ENCODE data around the gene FUT8. TPM values are rescaled to one million over a fixed set of nuclear protein-coding genes. Genes with fewer than 3 reads are reported as not detected.

FUT8 gene
- total RNA-seq, 4 donors from 2014 or later, result 15.2 to 38.0 (median 20.7) TPM

DNA sequence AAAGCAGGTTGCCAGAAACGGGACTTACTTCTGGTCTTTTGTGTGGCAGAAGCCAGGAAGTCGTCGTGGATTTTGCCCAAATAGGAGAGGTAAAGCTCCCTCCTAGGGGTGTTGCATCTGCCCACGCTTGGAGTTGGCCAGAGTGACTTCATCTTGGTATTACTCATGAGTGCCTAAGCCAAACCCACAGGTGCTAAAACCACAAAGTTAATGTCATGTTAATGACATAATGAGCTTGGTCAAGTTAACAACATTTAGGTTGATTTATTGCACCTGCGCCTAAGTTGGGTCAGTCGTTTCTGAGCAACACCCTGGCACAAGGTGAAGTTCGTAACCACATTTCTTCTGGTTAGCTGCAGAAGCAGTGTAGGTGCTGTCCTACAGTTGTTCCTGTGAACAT lies 225.2 kb downstream of the FUT8 start:
- Histone ChIP-seq H3K9me3 (peaks cover 3% of the 10 kb centered on the region), H3K4me3 (no peak overlapping the region), H3K36me3 (no peaks in the 10 kb centered on the region), H3K27me3 (no peaks in the 10 kb centered on the region), H3K27ac (no peak overlapping the region), H3K4me1 (no peaks in the 10 kb centered on the region)
- no peak for DNase-seq (ENCODE audit: low spot score in 2 of 2)
- TF ChIP-seq POLR2A (IDR thresholded peaks at IDR 0.05) (no peak), EP300 (IDR thresholded peaks at IDR 0.05) (no peak), POLR2AphosphoS5 (IDR thresholded peaks at IDR 0.05) (no peak)
- TF ChIP-seq, protein P1, sequence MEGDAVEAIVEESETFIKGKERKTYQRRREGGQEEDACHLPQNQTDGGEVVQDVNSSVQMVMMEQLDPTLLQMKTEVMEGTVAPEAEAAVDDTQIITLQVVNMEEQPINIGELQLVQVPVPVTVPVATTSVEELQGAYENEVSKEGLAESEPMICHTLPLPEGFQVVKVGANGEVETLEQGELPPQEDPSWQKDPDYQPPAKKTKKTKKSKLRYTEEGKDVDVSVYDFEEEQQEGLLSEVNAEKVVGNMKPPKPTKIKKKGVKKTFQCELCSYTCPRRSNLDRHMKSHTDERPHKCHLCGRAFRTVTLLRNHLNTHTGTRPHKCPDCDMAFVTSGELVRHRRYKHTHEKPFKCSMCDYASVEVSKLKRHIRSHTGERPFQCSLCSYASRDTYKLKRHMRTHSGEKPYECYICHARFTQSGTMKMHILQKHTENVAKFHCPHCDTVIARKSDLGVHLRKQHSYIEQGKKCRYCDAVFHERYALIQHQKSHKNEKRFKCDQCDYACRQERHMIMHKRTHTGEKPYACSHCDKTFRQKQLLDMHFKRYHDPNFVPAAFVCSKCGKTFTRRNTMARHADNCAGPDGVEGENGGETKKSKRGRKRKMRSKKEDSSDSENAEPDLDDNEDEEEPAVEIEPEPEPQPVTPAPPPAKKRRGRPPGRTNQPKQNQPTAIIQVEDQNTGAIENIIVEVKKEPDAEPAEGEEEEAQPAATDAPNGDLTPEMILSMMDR (IDR thresholded peaks at IDR 0.05), result no peak
- whole genome bisulfite sequencing, result 80% methylated on average over 7 of the region's 7 CpGs

DNA sequence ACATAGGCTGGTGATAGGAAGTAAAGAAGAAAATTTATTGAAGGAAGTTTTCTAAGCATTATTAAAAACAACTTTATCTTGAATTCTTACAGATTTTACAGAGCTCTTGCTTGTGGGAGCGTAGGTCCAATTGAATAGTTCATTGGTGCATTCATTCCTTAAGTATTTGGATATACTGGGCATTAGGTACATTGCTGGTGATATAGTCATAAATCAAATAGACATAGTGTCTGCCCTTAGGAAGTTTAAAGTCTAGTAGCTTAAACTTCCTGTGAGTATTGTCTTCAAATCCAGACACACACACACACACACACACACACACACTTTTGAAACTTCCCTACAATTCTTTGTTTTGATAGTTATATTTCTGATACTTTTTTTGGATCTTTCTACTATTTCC lies 226.7 kb downstream of the FUT8 start:
- Histone ChIP-seq H3K4me1 (no peaks in the 10 kb centered on the region), H3K9me3 (peaks cover 3% of the 10 kb centered on the region), H3K27me3 (no peaks in the 10 kb centered on the region), H3K36me3 (no peaks in the 10 kb centered on the region), H3K4me3 (no peak overlapping the region), H3K27ac (no peak overlapping the region)
- 97% methylated on average over 1 of the region's 1 CpG for WGBS
- DNase-seq (ENCODE audit: low spot score in 2 of 2), result no peak
- no peak for TF ChIP-seq POLR2AphosphoS5 (IDR thresholded peaks at IDR 0.05)
- no peak for TF ChIP-seq POLR2A (IDR thresholded peaks at IDR 0.05)
- TF ChIP-seq, protein P1 (IDR thresholded peaks at IDR 0.05), result no peak
- TF ChIP-seq EP300 (IDR thresholded peaks at IDR 0.05), result no peak

DNA sequence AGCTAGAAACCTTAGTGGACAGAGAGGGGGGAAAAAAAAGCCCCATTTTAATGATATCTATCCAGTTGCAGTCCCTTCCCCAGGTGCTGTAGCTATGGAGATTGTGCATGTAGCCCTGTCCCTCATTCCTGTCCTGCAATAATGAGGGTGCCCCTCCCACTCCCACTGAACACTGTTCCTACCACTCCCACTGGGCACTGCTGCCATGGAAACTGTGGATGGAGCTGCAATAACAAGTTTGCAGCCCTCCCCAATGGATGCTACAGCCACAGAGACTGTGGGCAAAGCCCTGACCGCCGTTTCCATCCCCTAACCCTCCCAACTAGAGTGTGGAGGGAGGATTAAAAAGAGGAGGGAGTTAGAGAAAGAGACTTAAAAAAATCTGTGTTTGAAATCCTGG lies 238.3 kb downstream of the FUT8 start:
- Histone ChIP-seq H3K36me3 (no peaks in the 10 kb centered on the region), H3K9me3 (no peaks in the 10 kb centered on the region), H3K4me1 (no peaks in the 10 kb centered on the region), H3K27me3 (no peaks in the 10 kb centered on the region), H3K27ac (no peak overlapping the region), H3K4me3 (no peak overlapping the region)
- TF ChIP-seq EP300 (IDR thresholded peaks at IDR 0.05) (no peak), POLR2AphosphoS5 (IDR thresholded peaks at IDR 0.05) (no peak), POLR2A (IDR thresholded peaks at IDR 0.05) (no peak)
- TF ChIP-seq, protein P1 (IDR thresholded peaks at IDR 0.05), result no peak
- 89% methylated on average over 2 of the region's 2 CpGs for WGBS
- no peak for DNase-seq (ENCODE audit: low spot score in 2 of 2)

DNA sequence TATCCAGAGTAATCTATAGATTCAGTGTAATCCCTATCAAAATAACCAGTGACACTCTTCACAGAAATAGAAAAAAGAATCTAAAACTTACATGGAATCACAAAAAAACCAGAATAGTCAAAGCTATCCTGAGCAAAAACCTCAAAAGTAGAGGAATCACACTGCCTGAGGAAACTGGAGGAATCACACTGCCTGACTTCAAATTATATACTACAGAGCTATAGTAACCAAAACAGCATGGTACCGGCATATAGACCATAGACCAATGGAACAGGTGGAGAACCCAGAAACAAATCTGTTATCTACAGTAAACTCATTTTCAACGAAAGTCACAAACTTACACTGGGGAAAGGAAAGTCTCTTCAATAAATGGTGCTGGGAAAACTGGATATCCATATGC lies 244.0 kb downstream of the FUT8 start:
- DNase-seq (ENCODE audit: low spot score in 2 of 2), result no peak
- 100% methylated on average over 2 of the region's 2 CpGs for WGBS
- Histone ChIP-seq H3K4me1 (no peaks in the 10 kb centered on the region), H3K9me3 (no peaks in the 10 kb centered on the region), H3K27ac (no peak overlapping the region), H3K27me3 (no peaks in the 10 kb centered on the region), H3K36me3 (no peaks in the 10 kb centered on the region), H3K4me3 (no peak overlapping the region)
- no peak for TF ChIP-seq EP300 (IDR thresholded peaks at IDR 0.05)
- TF ChIP-seq POLR2AphosphoS5 (IDR thresholded peaks at IDR 0.05), result no peak
- TF ChIP-seq POLR2A (IDR thresholded peaks at IDR 0.05), result no peak
- TF ChIP-seq, protein P1 (IDR thresholded peaks at IDR 0.05), result no peak

DNA sequence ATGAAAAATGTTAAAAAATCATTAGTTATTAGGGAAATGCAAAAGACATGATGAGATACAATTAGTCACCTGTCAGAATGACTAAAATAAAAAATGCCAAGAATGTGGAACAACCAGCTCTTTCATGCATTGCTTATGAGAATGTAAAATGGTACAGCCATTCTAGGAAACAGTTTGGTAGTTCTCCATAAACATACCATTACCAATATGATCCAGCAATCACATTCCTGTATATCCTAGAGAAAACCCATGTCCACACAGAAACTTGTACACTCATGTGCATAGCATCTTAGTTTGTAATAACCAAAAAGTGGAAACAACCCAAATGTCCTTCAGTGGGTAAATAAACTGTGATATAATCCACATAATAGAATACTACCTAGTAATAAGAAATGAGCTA lies 245.7 kb downstream of the FUT8 start:
- TF ChIP-seq, protein P1 (IDR thresholded peaks at IDR 0.05), result no peak
- TF ChIP-seq EP300 (IDR thresholded peaks at IDR 0.05), result no peak
- no peak for TF ChIP-seq POLR2A (IDR thresholded peaks at IDR 0.05)
- TF ChIP-seq POLR2AphosphoS5 (IDR thresholded peaks at IDR 0.05), result no peak
- Histone ChIP-seq H3K36me3 (no peaks in the 10 kb centered on the region), H3K9me3 (no peaks in the 10 kb centered on the region), H3K27me3 (no peaks in the 10 kb centered on the region), H3K27ac (no peak overlapping the region), H3K4me1 (no peaks in the 10 kb centered on the region), H3K4me3 (no peak overlapping the region)
- no peak for DNase-seq (ENCODE audit: low spot score in 2 of 2)

All from suprapubic skin (tissue), 4 donors.